ENCODE data around the gene NUDT14. TPM values are rescaled to one million over a fixed set of nuclear protein-coding genes. Genes with fewer than 3 reads are reported as not detected.

Gene NUDT14
- total RNA-seq, 2 donors from 2014 or later: 32.9 to 36.5 TPM

DNA sequence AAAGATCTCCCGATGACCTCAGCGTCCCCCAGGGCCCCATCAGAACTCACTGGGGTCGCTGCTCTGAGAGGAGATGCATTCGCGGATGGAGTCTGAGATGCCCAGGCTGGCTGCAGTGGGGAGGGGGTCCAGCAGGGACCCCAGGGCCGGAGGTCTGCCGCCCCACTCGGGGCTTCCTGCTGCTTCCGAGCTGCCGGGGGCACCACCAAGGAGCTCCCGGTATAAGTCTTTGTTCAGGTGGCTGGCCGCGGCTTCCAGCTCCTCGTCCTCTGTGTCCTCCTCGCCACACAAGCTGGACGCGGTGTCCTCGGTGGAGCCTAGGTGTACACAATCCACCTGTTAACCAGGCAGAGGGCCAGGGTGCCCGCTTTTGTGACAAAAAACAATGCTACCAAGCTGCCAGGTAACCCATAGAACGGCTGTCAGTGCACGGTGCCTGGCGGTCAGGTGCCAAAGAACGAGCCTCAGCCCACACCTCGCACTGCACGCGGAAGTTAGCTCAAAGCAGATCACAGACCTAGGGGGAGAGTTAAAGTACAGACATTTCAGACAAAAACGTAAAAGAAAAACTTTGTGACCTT is 40.6 kb upstream of the NUDT14 start:
- no peaks in the 10 kb centered on the region for H3K4me1 ChIP-seq (replicated peaks)
- H3K4me3 ChIP-seq: no peak overlapping the region
- TF ChIP-seq, protein P1, sequence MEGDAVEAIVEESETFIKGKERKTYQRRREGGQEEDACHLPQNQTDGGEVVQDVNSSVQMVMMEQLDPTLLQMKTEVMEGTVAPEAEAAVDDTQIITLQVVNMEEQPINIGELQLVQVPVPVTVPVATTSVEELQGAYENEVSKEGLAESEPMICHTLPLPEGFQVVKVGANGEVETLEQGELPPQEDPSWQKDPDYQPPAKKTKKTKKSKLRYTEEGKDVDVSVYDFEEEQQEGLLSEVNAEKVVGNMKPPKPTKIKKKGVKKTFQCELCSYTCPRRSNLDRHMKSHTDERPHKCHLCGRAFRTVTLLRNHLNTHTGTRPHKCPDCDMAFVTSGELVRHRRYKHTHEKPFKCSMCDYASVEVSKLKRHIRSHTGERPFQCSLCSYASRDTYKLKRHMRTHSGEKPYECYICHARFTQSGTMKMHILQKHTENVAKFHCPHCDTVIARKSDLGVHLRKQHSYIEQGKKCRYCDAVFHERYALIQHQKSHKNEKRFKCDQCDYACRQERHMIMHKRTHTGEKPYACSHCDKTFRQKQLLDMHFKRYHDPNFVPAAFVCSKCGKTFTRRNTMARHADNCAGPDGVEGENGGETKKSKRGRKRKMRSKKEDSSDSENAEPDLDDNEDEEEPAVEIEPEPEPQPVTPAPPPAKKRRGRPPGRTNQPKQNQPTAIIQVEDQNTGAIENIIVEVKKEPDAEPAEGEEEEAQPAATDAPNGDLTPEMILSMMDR (IDR thresholded peaks at IDR 0.05): no peak
- TF ChIP-seq POLR2AphosphoS5 (IDR thresholded peaks at IDR 0.05) (no peak), POLR2A (IDR thresholded peaks at IDR 0.05) (no peak)
- H3K36me3 ChIP-seq: peaks cover 5 to 13% of the 10 kb centered on the region in 2 donors
- intact Hi-C loops (cut with DNase I): no loop called here
- no peaks in the 10 kb centered on the region for H3K27me3 ChIP-seq (replicated peaks; ENCODE audit: insufficient read depth)
- no peaks in the 10 kb centered on the region for H3K9me3 ChIP-seq
- 74% methylated on average over 21 of the region's 27 CpGs for WGBS
- H3K27ac ChIP-seq: no peak overlapping the region
- DNase-seq (ENCODE audit: low spot score): no peak

DNA sequence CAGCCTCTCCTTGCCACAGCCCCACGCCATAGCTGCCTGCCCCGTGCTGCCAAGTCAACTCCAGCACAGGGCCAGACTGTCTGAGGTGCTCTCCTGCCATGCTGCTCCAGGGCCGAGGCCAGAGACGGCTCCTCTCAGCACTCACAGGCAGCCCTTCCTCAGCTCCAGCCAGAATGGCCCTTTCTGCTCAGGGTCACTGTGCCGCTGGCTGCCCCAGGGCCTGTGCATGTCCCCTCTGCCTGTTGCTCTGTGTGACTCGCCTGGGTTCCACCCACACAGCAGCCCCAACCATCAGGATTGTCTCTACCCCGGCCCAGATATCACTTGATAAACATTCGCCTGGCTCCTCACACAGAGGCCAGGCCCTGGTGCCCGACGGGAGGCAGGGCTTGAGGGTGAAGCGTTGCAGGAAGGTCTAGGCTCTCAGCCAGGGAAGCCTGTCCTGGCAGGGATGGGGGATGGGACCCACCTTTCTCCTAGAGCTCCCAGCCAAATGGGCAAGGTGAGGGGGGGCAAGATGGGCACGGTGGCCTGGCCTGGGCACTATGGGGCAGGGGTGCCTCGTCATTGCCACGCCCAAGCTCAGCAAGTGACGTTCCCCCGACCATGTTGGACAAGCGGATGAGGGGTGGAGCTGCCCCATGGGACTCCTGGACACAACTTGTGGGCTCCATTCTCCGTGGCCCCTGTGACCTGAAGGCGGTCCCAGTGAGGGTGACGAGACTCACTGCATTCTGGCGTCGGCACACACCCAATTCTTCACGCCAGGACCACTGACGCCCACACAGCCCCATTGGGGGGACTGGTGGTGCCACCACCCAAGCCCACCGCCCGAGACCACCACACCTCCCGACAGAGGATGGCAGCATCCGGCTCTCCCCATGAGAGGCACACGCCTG is 39.8 kb upstream of the NUDT14 start:
- H3K9me3 ChIP-seq: no peaks in the 10 kb centered on the region
- no peak for DNase-seq (ENCODE audit: low spot score)
- no peak overlapping the region for H3K27ac ChIP-seq
- TF ChIP-seq POLR2A (IDR thresholded peaks at IDR 0.05) (no peak), POLR2AphosphoS5 (IDR thresholded peaks at IDR 0.05) (no peak)
- TF ChIP-seq, protein P1 (IDR thresholded peaks at IDR 0.05): no peak
- no peak overlapping the region for H3K4me3 ChIP-seq
- H3K4me1 ChIP-seq (replicated peaks): no peaks in the 10 kb centered on the region
- no peaks in the 10 kb centered on the region for H3K27me3 ChIP-seq (replicated peaks; ENCODE audit: insufficient read depth)
- 83% methylated on average over 29 of the region's 29 CpGs for WGBS
- intact Hi-C loops (cut with DNase I): no loop called here
- H3K36me3 ChIP-seq: peaks cover 5 to 13% of the 10 kb centered on the region in 2 donors

DNA sequence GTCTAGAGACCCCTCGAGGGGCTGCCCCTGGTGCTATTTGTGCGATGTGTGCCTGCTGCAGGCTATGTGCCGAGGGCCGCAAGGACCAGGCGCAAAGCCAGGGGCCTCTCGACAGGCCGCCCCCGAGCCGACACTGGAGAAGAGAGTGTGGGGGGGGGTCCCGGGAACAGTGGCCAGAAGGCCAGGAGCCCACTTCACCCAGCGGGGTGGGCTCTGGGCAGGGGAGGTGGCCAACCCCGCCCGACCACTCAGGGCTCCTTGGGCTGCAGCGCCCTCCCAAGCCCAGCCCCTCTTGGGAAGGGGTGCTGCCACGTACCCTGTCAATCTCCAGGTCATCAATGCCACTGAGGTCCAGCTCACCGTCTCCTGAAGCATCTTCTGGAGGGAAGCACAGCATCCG is 38.6 kb upstream of the NUDT14 start:
- 91% methylated on average over 17 of the region's 17 CpGs for WGBS
- intact Hi-C loops (cut with DNase I): no loop called here
- H3K4me3 ChIP-seq: no peak overlapping the region
- no peak for DNase-seq (ENCODE audit: low spot score)
- H3K9me3 ChIP-seq: no peaks in the 10 kb centered on the region
- no peak overlapping the region for H3K27ac ChIP-seq
- no peaks in the 10 kb centered on the region for H3K27me3 ChIP-seq (replicated peaks; ENCODE audit: insufficient read depth)
- peaks cover 5 to 8% of the 10 kb centered on the region in 2 donors for H3K36me3 ChIP-seq
- TF ChIP-seq POLR2A (IDR thresholded peaks at IDR 0.05) (no peak), POLR2AphosphoS5 (IDR thresholded peaks at IDR 0.05) (no peak)
- TF ChIP-seq, protein P1 (IDR thresholded peaks at IDR 0.05): no peak
- no peaks in the 10 kb centered on the region for H3K4me1 ChIP-seq (replicated peaks)

DNA sequence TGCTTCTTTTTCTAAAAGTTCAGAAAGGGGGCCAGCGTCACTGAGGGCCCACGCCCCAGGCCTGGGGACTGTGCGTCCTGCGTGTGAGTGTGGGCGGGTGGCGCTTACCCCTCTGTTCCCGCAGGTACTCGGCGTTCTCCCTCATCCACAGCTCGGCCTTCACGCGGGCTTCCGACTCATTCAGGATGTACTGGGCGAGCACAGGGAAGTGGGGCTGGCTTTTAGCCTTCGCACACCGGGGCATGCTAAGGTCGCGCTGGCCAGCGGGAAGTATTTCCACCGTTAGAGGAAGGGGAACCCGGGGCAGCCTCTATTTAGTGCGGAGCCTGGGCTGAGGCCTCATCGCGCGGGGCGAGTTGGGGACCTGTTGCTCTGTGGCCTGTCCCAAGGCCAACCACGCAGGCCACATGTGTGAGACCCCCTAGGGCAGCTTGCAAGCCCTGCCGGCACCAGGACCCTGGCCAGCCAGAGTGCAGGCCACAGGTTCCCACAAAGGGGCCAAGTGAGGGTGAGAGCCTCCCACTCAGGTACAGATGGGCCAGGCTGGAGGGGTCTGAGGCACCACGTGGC is 38.0 kb upstream of the NUDT14 start:
- no peaks in the 10 kb centered on the region for H3K4me1 ChIP-seq (replicated peaks)
- no peaks in the 10 kb centered on the region for H3K27me3 ChIP-seq (replicated peaks; ENCODE audit: insufficient read depth)
- 86% methylated on average over 28 of the region's 29 CpGs for WGBS
- H3K4me3 ChIP-seq: no peak overlapping the region
- H3K36me3 ChIP-seq: peaks cover 5 to 8% of the 10 kb centered on the region in 2 donors
- intact Hi-C loops (cut with DNase I): no loop called here
- DNase-seq (ENCODE audit: low spot score): no peak
- no peak overlapping the region for H3K27ac ChIP-seq
- no peaks in the 10 kb centered on the region for H3K9me3 ChIP-seq
- TF ChIP-seq POLR2A (IDR thresholded peaks at IDR 0.05) (no peak), POLR2AphosphoS5 (IDR thresholded peaks at IDR 0.05) (no peak)
- TF ChIP-seq, protein P1 (IDR thresholded peaks at IDR 0.05): no peak

Data from prostate gland (tissue), 2 donors.